ENCODE data around the gene ELMOD1.

Gene ELMOD1

GRCh38 chr11:107581147-107581546 lies 9.8 kb upstream of the ELMOD1 start:
- in situ Hi-C loops (cut with MboI; ENCODE audit: low sequenced_read_pairs): no loop called here

DNA sequence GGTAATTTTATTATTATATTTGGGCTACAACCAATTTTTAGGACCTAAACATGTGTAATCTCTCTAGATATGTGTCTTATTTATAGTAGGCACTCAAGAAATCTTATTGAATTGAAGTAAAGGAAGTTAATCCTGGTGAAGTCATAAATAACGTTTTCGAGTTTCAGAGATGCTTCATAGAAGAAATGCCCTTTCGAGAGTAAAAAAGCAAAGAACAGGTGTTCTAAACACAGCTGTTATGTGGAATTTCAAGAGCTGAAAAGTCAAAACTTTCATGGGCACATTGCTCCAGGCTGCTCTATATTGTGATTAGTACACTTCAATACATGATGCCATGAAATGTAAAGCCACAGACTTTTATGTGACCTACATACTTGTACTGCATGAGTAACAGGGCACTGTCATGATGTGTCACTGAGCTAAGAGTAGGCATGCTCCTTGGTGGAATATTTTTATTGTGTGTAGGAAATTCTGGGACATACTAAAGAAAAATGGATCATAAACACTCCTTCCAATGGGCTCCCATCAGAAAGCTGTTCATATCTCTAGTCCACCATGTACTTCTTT lies 7.2 kb upstream of the ELMOD1 start:
- in situ Hi-C loops (cut with MboI; ENCODE audit: low sequenced_read_pairs): no loop called here

DNA sequence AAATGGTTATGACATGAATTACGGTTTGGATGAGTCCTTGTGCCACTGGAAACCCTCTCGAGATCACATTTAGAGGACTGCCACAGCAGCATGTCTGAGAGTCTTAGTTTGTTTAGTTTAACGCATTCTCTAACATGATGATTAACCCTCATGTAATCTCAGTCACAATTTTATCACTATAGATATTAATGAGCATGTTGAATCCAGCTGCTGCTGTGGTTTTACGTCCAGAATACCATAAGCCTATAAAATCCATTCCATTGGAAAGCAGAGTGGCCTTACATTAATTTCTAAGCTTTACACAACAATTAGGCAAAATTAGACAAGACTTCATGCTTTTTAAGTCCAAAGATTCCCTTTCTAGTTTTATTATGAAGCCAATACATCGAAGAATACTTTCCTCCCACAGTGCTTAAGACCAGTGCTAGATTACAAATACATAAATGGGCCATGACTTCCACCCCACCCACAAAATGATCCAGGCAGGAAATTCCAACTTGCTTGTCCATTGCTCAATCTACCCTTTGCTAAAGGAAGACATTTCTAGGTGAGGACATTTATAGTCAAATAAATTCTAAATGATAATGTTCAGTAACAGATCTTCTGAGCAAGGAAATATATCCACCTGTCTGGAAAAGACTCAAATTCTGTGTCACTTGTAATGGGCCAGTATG lies 3.5 kb upstream of the ELMOD1 start:
- in situ Hi-C loops (cut with MboI; ENCODE audit: low sequenced_read_pairs): no loop called here

- in situ Hi-C loops (cut with MboI; ENCODE audit: low sequenced_read_pairs): no loop called here
These were observed 657 bp downstream of the ELMOD1 start for GRCh38 chr11:107591378-107592230.

DNA sequence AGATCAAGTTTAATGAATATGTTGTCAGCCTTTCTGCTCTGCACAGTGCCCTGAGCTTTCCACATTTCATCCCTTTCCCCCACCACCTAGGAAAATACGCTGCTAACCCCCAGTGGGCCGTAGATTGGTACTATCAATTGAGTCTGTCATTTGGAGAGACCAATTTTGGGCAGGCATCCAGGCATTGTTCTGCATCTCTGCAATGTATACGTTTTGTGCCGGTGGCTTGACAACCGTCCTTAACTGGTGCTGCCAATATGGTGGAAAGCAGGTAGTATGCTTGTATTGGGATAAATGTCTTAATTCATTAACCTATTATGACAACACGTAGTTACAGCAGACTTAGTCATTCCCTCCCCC lies 1.3 kb downstream of the ELMOD1 start:
- in situ Hi-C loops (cut with MboI; ENCODE audit: low sequenced_read_pairs): no loop called here

DNA sequence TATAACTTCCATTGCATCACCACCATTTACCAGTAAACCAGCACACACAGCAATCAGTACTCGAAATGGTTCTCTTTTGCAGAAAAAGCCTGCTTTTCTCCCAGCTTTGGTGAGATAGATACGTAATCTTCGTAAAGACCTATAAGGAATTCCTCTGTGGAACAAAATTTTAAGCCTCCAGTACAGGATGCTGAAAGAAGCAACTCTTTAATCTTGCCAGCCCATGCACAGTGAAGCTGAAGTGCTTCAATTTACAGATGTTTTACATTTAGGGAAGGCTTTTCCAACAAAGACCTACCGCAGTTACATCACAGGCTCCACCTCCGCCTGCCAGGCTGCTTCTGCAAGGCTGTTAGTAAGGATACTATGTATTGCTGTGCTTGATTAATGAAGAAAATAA lies 1.9 kb downstream of the ELMOD1 start:
- in situ Hi-C loops (cut with MboI; ENCODE audit: low sequenced_read_pairs): no loop called here

- in situ Hi-C loops (cut with MboI; ENCODE audit: low sequenced_read_pairs): no loop called here
These were observed 3.0 kb downstream of the ELMOD1 start for GRCh38 chr11:107593951-107594350.

DNA sequence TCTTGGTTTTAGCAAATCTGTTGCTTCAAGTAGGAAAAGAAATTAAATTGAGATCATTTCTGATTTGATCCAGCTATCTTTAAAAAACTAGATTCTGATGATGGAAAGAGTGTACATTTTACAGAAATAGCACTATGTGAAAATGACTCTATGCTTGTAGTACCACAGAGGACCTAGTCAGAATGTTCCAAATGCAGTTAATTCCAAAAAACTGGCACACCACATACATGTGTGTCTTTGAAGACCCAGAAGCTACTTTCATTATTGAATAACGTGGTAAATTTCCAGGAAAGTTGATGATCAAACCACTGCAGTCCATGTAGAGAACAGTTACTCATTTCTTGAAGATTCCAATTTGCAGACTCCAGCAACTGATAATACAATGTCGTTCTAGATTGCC lies 3.8 kb downstream of the ELMOD1 start:
- in situ Hi-C loops (cut with MboI; ENCODE audit: low sequenced_read_pairs): no loop called here

DNA sequence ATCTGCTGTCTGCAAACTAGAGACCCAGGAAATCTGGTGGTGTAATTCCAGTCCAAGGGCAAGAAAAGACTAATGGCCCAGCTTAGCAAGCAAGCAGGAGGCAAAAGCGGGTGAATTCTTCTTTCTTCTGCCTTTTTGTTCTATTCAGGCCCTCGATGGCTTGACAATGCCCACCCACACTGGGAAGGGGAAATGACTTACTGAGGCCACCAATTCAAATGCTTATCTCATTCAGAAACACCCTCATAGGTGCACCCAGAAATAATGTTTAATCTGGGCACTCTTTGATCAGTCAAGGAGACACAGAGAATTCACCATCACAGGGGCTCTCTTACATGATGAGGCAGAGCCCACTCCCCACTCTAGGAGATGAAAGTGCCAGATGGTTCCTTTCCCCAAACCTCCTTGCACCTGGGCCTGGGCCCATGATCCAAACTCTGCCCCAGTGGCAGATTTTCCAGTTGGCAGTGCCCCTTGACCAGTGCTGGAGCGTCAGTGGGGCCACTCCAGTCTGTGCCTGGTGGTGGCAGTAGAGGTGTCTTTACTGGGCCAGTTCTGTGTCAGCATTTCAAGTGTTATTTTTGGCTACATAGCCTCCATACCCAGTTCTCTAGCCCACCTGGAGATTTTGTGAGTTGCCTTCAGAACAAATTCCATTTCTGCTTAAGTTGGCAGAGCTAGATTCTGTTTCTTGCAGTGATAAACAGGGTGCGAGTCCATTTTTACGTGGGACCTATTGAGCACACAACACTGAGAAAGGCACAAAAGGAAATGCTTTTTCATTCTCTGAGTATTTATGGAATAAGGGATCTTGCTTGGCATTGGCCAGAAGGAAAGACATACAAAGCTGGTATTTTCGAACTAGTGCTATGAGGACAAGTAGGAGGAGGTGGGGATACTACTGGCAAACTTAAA lies 7.5 kb downstream of the ELMOD1 start:
- in situ Hi-C loops (cut with MboI; ENCODE audit: low sequenced_read_pairs): no loop called here

DNA sequence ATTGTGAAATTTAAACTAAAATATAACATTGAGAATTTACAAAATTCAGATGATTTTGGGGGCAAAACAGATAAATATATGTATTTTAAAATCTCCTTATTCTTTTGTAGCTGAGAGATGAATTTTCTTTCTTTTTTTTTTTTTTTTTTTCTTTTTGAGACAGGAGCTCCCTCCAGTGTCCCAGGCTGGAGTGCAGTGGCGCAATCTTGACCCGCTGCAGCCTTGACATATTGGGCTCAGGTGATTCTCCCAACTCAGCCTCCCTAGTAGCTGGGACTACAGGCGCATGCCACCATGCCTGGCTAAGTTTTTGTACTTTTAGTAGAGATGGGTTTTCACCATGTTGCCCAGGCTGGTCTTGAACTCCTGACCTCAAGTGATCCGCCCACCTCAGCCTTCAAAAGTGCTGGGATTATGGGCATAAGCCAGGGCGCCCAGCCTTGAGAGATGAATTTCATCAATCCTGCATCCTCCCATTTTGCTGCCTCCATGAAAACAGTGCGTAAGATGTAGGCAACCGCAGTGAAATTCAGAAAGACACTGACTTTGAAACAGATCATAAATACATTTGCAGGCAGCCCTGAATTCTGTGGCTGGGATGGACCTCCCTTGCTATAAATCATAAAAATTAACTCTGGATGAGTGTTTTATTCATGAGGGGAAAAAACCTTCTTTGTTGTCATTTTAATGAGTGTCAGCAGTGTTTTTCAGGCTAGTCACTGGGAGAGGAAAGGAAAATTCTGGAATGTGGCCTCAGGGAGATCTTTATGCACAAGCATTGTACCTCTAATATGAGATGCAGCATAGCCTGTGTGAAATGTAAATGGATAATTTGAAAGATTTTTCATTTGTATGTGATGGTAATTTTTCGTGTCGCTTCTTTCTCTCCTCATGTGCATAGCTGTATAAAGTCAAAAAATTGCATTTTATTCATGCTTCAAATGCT lies 14.4 kb downstream of the ELMOD1 start:
- in situ Hi-C loops (cut with MboI; ENCODE audit: low sequenced_read_pairs): no loop called here

DNA sequence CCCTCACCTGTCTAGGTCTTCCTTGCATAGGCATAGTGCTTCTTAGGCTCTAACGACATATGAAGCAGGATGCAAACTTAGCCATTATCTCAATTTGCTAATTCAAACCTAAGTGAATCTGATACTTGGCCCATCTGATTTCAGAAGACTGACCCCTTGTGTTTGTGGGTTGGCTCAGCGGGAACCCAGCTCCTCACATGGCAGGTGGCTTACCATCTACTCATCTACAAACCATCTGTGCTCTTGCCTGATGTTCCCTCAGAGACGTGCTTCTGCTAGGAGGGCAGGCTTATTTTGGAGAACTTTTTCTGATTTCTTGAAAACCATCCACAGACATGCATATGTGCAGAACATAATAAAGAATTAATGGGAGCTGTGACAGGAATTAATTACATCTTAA lies 15.2 kb downstream of the ELMOD1 start:
- in situ Hi-C loops (cut with MboI; ENCODE audit: low sequenced_read_pairs): no loop called here

DNA sequence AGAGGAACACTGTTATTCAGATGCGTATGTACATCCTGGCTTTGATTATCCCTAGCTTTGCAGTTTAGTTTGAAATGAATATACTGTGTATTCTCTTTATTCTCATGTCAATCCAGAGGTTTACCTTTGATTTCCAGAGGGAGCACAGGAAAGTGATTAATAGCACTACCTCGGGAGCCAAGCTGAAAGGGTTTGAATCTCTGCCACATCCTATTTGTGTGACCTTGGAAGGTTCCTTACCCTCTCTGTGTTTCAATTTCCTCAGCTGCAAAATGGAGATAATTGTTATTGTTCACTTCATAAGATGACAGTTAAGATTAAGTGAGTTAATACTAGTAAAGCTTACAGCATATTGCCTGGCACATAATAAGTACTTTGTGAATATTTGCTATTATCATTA lies 17.9 kb downstream of the ELMOD1 start:
- in situ Hi-C loops (cut with MboI; ENCODE audit: low sequenced_read_pairs): no loop called here

DNA sequence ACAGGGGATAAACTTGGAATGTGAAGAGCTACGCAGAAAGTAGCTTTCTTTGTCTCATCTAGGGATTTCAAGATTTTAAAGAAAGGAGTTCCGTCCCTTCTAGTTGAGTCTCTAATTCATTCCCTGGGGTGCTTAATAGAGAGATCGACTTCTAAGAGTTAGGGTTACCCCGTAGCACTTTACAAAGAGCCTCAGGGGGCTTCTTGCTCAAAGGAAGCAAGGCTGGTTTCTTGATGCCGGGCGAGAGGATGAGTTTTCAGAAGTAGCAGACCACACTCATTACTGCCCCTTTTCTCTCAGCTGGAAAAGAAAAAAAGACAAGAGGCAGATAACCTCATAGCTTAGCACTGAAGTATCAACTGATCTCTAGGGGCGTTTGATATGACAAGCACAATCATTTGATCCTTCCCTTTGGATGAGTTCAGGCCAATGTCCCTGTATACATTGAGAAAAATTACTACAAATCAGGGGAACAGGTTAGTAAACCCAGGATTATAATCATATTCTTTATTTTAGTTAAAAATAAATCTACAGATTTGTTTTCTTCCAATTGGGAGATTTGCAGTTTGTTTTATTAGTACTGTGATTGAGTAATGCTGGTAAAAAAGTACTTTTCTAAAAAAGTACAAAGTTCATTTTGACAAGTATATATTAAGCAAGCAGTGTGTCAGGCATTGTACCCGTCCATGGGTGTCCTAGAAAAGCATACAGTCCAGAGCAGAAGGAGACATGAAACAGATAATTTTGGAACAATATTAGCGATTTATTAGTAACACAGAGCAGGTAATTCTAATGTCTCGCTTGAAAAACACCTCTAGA lies 18.7 kb downstream of the ELMOD1 start:
- in situ Hi-C loops (cut with MboI; ENCODE audit: low sequenced_read_pairs): no loop called here

GRCh38 chr11:107612445-107612844 lies 21.5 kb downstream of the ELMOD1 start:
- in situ Hi-C loops (cut with MboI; ENCODE audit: low sequenced_read_pairs): no loop called here

- in situ Hi-C loops (cut with MboI; ENCODE audit: low sequenced_read_pairs): no loop called here
These were observed 29.0 kb downstream of the ELMOD1 start for GRCh38 chr11:107619926-107620325.

- in situ Hi-C loops (cut with MboI; ENCODE audit: low sequenced_read_pairs): no loop called here
These were observed 30.1 kb downstream of the ELMOD1 start for GRCh38 chr11:107621081-107621480.

- in situ Hi-C loops (cut with MboI; ENCODE audit: low sequenced_read_pairs): no loop called here
These were observed 32.2 kb downstream of the ELMOD1 start for GRCh38 chr11:107623183-107623582.

DNA sequence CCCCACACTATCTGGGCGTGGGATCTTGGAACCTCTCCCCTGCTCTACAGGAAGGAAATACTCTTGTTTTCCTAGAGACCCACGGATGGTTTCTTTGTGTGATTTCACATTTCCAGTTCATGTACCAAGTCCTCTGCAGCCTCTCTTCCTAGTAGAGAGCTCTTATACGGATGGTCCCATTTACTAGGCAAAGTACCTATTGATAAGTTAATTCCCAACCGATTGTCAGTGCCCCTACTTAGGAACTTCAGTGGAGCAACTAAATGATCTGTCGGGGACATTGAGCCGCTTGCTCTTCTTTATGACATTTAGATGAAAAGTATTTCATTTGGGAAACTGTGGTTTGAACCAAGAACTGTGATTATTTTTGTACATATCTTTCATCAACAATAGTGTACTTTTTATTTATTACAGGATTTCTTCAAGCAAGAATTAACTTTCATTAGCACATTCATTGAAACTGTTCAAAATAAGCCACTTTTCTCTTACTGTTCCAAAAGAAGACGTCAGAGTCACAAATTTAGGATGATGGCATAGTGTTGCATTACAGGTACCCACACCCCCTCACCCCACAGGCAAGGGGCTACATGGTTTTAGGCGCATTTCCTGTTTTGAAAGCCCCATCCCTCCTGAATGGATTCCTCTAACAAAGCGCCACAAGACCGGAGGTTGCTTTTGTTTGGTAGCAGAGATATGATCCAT lies 34.2 kb downstream of the ELMOD1 start:
- in situ Hi-C loops (cut with MboI; ENCODE audit: low sequenced_read_pairs): no loop called here

DNA sequence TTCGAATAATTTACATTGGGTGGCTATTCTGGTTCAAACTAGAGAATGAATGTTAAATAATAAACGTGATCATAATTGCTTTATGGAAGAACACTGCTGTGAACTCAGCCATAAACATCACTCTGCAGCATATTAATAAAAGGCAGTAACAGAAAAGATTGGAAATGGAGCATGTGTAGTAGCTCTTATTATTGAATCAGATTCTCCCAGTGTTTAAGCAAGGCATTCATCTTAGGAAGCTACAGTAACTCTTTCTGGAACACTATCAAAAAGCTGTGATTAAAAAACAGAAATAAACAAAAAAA lies 34.7 kb downstream of the ELMOD1 start:
- in situ Hi-C loops (cut with MboI; ENCODE audit: low sequenced_read_pairs): no loop called here

All from HL-60/S4 treated with phorbol 12-myristate 13-acetate at 8.2 ng/mL for 4 days and 3 days (cell line).